Right cardiac atrium (tissue), 5 donors: ENCODE data around the gene SEC23A. TPM values are rescaled to one million over a fixed set of nuclear protein-coding genes. Genes with fewer than 3 reads are reported as not detected.
"Not testable (repeated sequence)": the region's sequence is repeated elsewhere in the genome, so short reads cannot be mapped to it uniquely, and the experiment has no call there.

ENCODE experiments used
- ATAC-seq, 2 donors: fragments of 200-7000 bp; cut with Tn5 transposase; one replicate each; pipeline versions ENCODE4 v1.8.0 to v1.9.1; 2020; ENCODE audit warnings: moderate library complexity in 2 of 2, mild to moderate bottlenecking in 1 of 2
- DNase-seq, 3 donors: peaks; one replicate each; pipeline ENCODE4 v3.0.0-alpha.2; 2020
- H3K27ac ChIP-seq: one replicate; pipeline ENCODE4 v1.5.1; 2013; ENCODE audit warnings: mild to moderate bottlenecking, low read length, control low read depth, moderate library complexity
- H3K27me3 ChIP-seq: one replicate; pipeline ENCODE4 v1.6.1; 2013; ENCODE audit not compliant: control insufficient read depth, insufficient read depth
- H3K4me1 ChIP-seq: one replicate; pipeline ENCODE4 v1.6.1; 2013; ENCODE audit warnings: low read length; ENCODE audit not compliant: control insufficient read depth, insufficient read depth
- H3K4me3 ChIP-seq: one replicate; pipeline ENCODE4 v1.5.1; 2013; ENCODE audit warnings: low read length, control low read depth
- H3K9me3 ChIP-seq: one replicate; pipeline ENCODE4 v1.6.1; 2013; ENCODE audit warnings: low read length; ENCODE audit not compliant: control insufficient read depth
- WGBS: extraction: QIAGEN DNeasy Blood & Tissue Kit; methylation state at CpG from one replicate; pipeline ENCODE4 v1.1.7; 2013; 5-methylcytosine and 5-hydroxymethylcytosine counted together
- intact Hi-C, 4 donors: fragments of 100-400 bp; cut with DNase I; formaldehyde crosslinking; loops; one replicate each; pipeline versions ENCODE4 v1.11.0 to v1.14.0; 2022 to 2023
- long read RNA-seq, 4 donors: library from polyadenylated mRNA; unstranded; transcript quantifications; one replicate each; pipeline ENCODE4 v2.0.0, GENCODE V29; 2020 to 2021
- polyA plus RNA-seq: library from polyadenylated mRNA; stranded (reverse); fragments of 200-250 nt; gene quantifications from one replicate; pipeline ENCODE4 v1.2.3, GENCODE V29; 2013
- total RNA-seq, 4 donors: library from RNA; stranded (reverse); fragmentation: NEBNext Ultra II Directional; extraction: Animal tissue kit (Norgen Biotek cat#: 25700); gene quantifications; one replicate each; pipeline ENCODE4 v1.2.1, GENCODE V29; 2021
- donor health status: healthy with polysubstance abuse.
- donor health status: DM: no; HTN: yes; CAD: no.
- donor health status: DM: no; HTN: no; CAD: no.
- donor health status: DM: no; HTN: yes; CAD: no; lungs with severe emphysema.
- donor health status: DM: yes; HTN: yes; CAD: no.

SEC23A gene
- total RNA-seq (100 to 1,000 TPM in 2 of 4 donors, 10 to 100 TPM in 2; 81.1 to 129 (median 96.0) TPM), polyA plus RNA-seq (35.2 TPM)
- long read RNA-seq, donor 1, full-length matches to known transcripts: 222 of 286 reads
- long read RNA-seq, donor 1, partial matches to known transcripts: 53 of 286 reads
- long read RNA-seq, donor 1, other reads (novel, unspliced or antisense): 11 of 286 reads
- long read RNA-seq, donor 2, full-length matches to known transcripts: 70 of 83 reads
- long read RNA-seq, donor 2, partial matches to known transcripts: 9 of 83 reads
- long read RNA-seq, donor 2, other reads (novel, unspliced or antisense): 4 of 83 reads
- long read RNA-seq, donor 3, full-length matches to known transcripts: 935 of 1,118 reads
- long read RNA-seq, donor 3, partial matches to known transcripts: 114 of 1,118 reads
- long read RNA-seq, donor 3, other reads (novel, unspliced or antisense): 69 of 1,118 reads
- long read RNA-seq, donor 4, full-length matches to known transcripts: 62 of 74 reads
- long read RNA-seq, donor 4, partial matches to known transcripts: 9 of 74 reads
- long read RNA-seq, donor 4, other reads (novel, unspliced or antisense): 3 of 74 reads

DNA sequence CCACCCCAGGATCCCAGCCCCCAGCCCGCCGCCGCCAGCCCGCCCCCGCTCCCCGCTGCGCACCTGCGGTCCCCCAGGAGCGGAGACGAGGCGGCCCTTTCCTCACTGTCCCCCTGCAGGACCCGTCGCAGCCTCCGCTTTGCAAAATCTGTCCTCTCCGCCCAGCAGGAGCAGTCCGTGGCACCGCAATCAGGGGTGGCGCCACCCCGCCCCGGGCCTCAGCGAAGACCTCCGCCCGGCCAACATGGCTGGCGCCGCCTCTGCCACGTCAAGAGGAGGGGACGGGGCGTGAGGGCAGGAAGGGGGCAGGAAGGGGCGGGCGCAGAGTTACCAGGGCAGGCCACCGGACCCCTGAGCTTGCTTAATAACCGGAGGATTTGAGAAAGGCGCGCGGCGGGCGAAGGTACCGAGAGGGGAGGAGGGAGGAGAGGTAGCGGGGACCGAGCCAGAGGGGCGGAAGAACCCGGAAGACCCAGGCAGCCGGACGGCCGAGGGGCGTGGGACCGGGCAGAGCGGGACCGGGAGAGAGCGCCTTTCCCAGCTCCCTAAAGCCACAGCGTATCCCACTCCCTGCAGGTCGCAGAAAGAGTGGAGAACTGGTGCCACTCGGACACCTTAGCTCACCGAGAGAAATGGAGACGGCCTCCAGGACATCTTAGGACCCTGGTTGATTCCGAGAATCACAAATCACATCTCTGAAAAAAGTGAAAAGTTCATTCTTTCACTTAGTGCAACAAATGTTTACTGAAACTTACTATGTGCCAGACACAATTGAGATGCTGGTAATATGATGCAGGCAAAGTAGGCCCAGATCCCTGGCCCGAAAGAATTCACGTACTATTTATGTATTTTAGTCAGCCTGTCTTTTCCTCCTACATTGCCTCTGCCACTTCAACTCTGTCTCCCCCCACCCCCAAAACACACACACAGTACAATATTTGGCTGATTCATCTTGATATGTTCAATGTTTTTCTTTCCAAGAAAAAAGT is at the start of gene SEC23A:
Gene SEC23A (minus strand): TSS at position 267 of the 989 bp plus-strand sequence. CDS start 7,117 bp downstream, outside the sequence.
- DNase-seq (peak; percentile 95 to 97 (median 97)), ATAC-seq (peak; percentile 99)
- intact Hi-C loops: loop anchor here in 1 of 4 donors (10.0 kb wide), 1 partner anchor 72 kb away; the partner anchor contains the start of genes PNN and TRAPPC6B
- Histone ChIP-seq H3K27ac (peak within 1 kb of the TSS; percentile 93), H3K4me1 (no peaks in the 10 kb centered on the region), H3K27me3 (no peaks in the 10 kb centered on the region), H3K9me3 (no peaks in the 10 kb centered on the region), H3K4me3 (peak within 1 kb of the TSS; percentile 77)
- WGBS: under 1% methylated on average over 58 of the region's 58 CpGs

DNA sequence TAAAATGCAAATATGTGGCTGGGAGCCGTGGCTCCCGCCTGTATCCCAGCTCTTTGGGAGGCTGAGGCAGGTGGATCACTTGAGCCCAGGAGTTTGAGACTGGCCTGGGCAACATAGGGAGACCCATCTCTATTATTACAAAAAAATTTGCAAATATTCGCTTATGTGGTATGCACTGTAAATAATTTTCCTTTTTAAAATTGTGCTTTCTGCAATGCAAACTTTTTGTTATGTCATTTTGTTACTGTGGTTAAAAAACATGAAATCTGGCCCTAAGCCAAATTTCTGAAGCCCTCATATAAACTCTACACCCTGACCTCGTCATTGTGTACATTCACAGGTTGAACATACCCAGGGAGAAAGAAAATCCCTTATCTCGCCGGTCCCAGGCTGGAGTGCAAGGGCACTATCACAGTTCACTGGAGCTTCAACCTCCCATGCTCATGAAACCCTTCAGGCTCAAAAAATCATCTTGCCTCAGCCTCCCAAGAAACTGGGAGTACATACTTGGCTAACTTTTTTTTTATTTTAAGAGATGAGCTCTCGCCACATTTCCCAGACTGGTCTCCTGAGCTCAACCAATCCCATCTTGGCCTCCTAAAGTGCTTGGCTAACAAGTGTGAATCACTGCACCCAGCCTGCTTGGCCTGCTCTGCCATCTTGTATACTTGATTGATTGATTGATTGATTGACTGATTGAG is 42.4 kb upstream of the SEC23A start:
- 69% methylated on average over 7 of the region's 7 CpGs for WGBS
- no peak for DNase-seq
- no peaks in the 10 kb centered on the region for H3K4me1 ChIP-seq

DNA sequence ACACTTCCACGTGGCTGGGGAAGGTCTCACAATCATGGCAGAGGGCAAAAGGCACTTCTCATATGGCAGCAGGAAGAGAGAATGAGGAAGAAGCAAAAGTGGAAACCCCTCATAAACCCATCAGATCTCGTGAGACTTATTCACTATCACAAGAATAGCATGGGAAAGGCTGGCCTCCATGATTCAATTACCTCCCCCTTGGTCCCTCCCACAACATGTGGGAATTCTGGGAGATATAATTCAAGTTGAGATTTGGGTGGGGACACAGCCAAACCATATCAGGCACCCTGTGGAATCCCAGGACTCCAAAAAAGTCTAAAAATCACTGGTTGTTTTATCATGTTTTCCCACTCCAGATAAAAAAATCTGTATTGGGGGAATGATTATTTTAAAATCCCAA is 40.2 kb upstream of the SEC23A start:
- H3K4me1 ChIP-seq, H3K27ac ChIP-seq, H3K4me3 ChIP-seq, H3K27me3 ChIP-seq, H3K9me3 ChIP-seq, ATAC-seq, intact Hi-C loops, DNase-seq: not testable (repeated sequence)
- WGBS: 69% methylated on average over 2 of the region's 2 CpGs

More for the DNA sequence above, 42.4 kb upstream of the SEC23A start:
- Histone ChIP-seq H3K27me3 (no peaks in the 10 kb centered on the region), H3K9me3 (no peaks in the 10 kb centered on the region), H3K4me3 (no peak overlapping the region), H3K27ac (no peak overlapping the region)
- intact Hi-C loops: no loop called here
- no peak for ATAC-seq

DNA sequence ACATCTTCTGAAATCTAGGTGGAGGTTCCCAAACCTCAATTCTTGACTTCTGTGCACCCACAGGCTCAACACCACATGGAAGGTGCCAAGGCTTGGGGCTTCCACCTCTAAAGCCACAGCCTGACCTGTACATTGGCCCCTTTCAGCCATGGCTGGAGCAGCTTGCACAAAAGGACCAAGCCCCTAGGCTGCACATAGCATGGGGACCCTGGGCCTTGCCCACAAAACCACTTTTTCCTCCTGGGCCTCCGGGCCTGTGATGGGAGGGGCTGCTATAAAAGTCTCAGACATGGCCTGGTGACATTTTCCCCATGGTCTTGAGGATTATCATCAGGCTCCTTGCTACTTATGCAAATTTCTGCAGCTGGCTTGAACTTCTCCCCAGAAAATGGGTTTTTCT is 38.6 kb upstream of the SEC23A start:
- ATAC-seq, H3K9me3 ChIP-seq, H3K27me3 ChIP-seq, DNase-seq, H3K4me1 ChIP-seq, H3K4me3 ChIP-seq, intact Hi-C loops, H3K27ac ChIP-seq: not testable (repeated sequence)
- 91% methylated on average over 1 of the region's 1 CpG for WGBS

DNA sequence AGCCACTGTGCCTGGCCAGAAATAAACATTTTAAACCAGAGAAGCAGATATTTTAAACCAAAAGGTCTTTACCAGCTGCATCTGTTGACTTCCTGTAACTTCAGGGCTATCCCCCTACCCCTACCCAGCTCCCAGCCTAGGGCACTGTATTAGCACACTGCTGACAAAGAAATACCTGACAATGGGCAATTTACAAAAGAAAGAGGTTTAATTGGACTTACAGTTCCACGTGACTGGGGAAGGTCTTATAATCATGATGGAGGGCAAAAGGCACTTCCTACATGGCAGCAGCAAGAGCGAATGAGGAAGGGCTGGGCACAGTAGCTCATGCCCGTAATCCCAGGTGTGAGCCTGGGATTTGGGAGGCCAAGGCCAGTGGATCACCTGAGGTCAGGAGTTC is 37.1 kb upstream of the SEC23A start:
- no peaks in the 10 kb centered on the region for H3K4me1 ChIP-seq
- H3K9me3 ChIP-seq: no peaks in the 10 kb centered on the region
- WGBS: 90% methylated on average over 3 of the region's 3 CpGs
- no peak overlapping the region for H3K4me3 ChIP-seq
- H3K27ac ChIP-seq: no peak overlapping the region
- DNase-seq (no peak), ATAC-seq (no peak)
- H3K27me3 ChIP-seq: no peaks in the 10 kb centered on the region
- intact Hi-C loops: no loop called here

DNA sequence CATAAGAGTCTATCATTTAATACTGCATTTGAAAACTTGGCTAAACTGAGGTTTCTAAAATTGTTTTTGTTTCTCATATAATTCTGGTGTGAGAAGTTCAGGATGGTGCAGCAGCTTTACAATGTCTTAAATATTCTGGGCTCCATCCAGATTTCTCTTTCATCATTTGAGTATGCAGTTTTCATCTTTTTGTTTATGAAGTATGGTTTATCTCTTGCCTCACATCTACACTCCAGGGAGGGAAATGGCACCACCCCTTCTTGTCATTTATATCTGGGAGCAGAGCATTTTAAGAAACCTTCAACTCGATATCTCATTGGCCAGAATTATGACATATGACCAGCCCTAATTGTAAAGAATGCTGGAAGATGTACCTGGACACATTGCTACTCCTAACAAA is 35.4 kb upstream of the SEC23A start:
- intact Hi-C loops: no loop called here
- no peak overlapping the region for H3K27ac ChIP-seq
- no peaks in the 10 kb centered on the region for H3K4me1 ChIP-seq
- H3K4me3 ChIP-seq: no peak overlapping the region
- WGBS: 87% methylated on average over 1 of the region's 1 CpG
- no peaks in the 10 kb centered on the region for H3K9me3 ChIP-seq
- DNase-seq: no peak
- H3K27me3 ChIP-seq: no peaks in the 10 kb centered on the region
- ATAC-seq: no peak

DNA sequence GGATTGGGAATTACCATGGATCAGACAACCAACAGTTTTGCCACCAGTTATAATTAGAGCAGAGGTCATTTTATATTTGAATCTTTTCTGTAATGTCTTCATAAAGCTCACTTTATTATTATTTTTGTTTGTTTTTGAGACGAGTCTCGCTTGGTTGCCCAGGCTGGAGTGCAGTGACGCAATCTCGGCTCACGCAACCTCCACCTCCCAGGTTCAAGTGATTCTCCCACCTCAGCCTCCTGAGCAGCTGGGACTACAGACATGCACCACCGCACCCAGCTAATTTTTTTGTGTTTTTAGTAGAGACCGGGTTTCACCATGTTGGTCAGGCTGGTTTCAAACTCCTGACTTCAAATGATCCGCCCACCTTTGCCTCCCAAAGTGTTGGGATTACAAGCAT is 34.8 kb upstream of the SEC23A start:
- ATAC-seq, DNase-seq, intact Hi-C loops, H3K4me1 ChIP-seq, H3K4me3 ChIP-seq, H3K27ac ChIP-seq, H3K27me3 ChIP-seq, H3K9me3 ChIP-seq: not testable (repeated sequence)
- 97% methylated on average over 8 of the region's 8 CpGs for WGBS

DNA sequence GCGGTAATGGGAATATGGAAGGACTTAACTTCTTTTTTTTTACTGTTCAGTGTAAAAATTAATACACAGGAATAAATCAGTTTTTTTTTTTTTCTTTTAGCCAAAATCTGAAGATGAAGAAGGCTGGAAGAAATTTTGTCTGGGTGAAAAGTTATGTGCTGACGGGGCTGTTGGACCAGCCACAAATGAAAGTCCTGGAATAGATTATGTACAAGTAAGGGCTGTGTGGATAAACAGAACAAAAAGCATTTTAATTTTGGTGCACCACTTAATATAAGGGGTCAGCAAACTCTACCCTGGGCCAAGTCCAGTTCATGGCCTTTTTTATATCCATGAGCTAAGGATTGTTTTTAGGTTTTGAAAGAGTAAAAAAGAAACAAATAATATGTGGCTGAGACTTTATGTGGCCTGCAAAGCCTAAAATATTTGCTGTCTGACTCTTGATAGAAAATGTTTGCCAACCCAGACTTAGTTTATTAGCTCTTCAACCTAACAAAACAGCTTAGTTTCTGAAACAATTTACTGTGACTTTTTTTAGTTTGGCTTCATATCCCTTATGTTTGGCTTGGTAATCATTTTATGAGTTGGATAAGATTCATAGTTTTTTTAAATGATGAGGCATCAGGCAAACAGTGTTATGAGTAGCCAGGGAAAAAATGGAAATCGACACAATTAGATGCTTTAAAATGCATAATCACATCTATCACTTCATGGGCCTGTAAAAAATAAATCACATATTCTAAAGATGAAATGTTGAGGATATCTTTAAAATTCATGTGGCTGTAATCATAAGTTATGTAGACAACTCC is 19.5 kb upstream of the SEC23A start:
- WGBS: 90% methylated on average over 3 of the region's 3 CpGs
- no peaks in the 10 kb centered on the region for H3K4me1 ChIP-seq

DNA sequence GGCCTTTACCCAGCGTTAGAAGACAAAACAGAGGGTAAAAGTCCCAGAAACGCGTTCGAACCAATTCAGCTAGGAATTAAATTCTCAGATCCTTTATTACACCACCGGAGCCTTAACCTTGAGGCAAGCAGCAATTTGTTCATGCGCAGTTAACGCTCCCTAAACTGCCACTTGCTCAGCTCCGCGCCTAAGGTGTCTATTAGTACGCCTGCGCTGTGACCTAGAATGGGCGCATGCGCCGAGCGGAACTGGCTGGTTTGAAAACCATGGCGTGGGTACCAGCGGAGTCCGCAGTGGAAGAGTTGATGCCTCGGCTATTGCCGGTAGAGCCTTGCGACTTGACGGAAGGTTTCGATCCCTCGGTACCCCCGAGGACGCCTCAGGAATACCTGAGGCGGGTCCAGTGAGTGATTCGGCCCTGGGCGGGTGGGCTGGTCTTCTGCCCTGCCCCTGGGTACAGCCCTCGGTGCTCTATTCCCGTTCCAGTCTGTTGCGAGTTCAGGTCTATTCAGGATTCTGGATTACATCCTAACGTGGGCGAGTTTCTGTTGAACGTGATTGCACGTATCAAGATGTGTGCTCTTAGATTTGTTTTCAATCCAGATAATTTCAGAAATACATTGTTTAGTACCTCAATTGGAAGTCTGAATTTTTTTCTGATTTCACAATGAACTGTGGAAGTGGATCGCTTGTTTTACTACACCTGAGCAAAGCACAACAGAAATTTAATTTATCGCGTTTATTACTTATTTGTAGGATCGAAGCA is 11.2 kb upstream of the SEC23A start, which contains the start of gene GEMIN2:
Gene GEMIN2 (plus strand): TSS at position 251 of the 766 bp plus-strand sequence. CDS start 16 bp downstream, at position 267.
- peak within 1 kb of the TSS; percentile 61 for H3K4me3 ChIP-seq
- WGBS: under 1% methylated on average over 40 of the region's 40 CpGs
- H3K4me1 ChIP-seq: no peaks in the 10 kb centered on the region
- intact Hi-C loops: loop anchor here in 1 of 4 donors (10.0 kb wide), 1 partner anchor 311 kb away; no protein-coding TSS in a partner anchor
- ATAC-seq (peak; percentile 99 to 100), DNase-seq (peak; percentile 93 to 98 (median 96))
- no peaks in the 10 kb centered on the region for H3K9me3 ChIP-seq
- H3K27ac ChIP-seq: peak within 1 kb of the TSS; percentile 40
- no peaks in the 10 kb centered on the region for H3K27me3 ChIP-seq

More for the DNA sequence above, 19.5 kb upstream of the SEC23A start:
- no peak overlapping the region for H3K27ac ChIP-seq
- intact Hi-C loops: no loop called here
- no peak overlapping the region for H3K4me3 ChIP-seq
- H3K27me3 ChIP-seq: no peaks in the 10 kb centered on the region
- DNase-seq: no peak
- no peaks in the 10 kb centered on the region for H3K9me3 ChIP-seq
- ATAC-seq: no peak
